ENCODE results near the gene IER3.

GRCh38 chr6:30720738-30721197, 23.6 kb downstream of the IER3 start:
- no peak for TF ChIP-seq EP300 (IDR thresholded peaks at IDR 0.05; ENCODE audit: borderline replicate concordance)
- TF ChIP-seq YY1 (IDR thresholded peaks at IDR 0.05; ENCODE audit: low read depth), result no peak
- TF ChIP-seq, protein P1, sequence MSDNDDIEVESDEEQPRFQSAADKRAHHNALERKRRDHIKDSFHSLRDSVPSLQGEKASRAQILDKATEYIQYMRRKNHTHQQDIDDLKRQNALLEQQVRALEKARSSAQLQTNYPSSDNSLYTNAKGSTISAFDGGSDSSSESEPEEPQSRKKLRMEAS (IDR thresholded peaks at IDR 0.05), result peak; percentile 29; the same call in 1 of the 2 replicates
- no peak for TF ChIP-seq EGR1 (IDR thresholded peaks at IDR 0.05)
- TF ChIP-seq CEBPB (IDR thresholded peaks at IDR 0.05), result no peak
- no peak for TF ChIP-seq TAF1 (IDR thresholded peaks at IDR 0.05; ENCODE audit: low read depth)
- no peak for TF ChIP-seq RAD21 (IDR thresholded peaks at IDR 0.05; ENCODE audit: low read depth)
- TF ChIP-seq, protein P2, sequence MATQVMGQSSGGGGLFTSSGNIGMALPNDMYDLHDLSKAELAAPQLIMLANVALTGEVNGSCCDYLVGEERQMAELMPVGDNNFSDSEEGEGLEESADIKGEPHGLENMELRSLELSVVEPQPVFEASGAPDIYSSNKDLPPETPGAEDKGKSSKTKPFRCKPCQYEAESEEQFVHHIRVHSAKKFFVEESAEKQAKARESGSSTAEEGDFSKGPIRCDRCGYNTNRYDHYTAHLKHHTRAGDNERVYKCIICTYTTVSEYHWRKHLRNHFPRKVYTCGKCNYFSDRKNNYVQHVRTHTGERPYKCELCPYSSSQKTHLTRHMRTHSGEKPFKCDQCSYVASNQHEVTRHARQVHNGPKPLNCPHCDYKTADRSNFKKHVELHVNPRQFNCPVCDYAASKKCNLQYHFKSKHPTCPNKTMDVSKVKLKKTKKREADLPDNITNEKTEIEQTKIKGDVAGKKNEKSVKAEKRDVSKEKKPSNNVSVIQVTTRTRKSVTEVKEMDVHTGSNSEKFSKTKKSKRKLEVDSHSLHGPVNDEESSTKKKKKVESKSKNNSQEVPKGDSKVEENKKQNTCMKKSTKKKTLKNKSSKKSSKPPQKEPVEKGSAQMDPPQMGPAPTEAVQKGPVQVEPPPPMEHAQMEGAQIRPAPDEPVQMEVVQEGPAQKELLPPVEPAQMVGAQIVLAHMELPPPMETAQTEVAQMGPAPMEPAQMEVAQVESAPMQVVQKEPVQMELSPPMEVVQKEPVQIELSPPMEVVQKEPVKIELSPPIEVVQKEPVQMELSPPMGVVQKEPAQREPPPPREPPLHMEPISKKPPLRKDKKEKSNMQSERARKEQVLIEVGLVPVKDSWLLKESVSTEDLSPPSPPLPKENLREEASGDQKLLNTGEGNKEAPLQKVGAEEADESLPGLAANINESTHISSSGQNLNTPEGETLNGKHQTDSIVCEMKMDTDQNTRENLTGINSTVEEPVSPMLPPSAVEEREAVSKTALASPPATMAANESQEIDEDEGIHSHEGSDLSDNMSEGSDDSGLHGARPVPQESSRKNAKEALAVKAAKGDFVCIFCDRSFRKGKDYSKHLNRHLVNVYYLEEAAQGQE (IDR thresholded peaks at IDR 0.05; ENCODE audit: low read depth), result no peak
- no peak for TF ChIP-seq CREB1 (IDR thresholded peaks at IDR 0.05; ENCODE audit: low read depth)

All from Ishikawa (cell line).